Measurements from ENCODE around the gene SSBP4. TPM values are rescaled to one million over a fixed set of nuclear protein-coding genes. Genes with fewer than 3 reads are reported as not detected.

SSBP4 gene
- total RNA-seq, 1 donor from 2014 or later: 135 TPM

DNA sequence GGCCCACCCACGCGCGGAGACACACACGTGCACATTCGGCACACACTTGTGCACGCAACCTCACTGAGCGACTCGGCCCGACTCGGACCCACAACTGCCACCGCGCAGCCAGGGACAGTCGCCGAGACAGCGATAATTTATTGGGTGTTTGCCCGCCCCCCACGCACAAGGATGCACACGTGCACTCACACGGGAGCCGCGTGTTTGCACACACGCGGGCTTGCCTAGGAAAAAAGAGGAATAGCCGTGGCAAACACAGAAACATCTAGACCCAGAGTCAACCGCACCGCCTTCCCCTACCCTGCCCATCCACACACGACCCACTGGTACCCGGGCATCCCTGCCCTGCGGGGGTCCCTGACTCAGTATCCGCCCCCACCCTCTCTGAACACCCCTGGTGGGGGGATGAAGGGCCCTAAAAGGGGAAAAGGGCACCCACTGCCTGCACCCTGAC, 1.1 kb upstream of the SSBP4 start:
- Mint-ChIP-seq H3K27me3 (ENCODE audit: insufficient read depth) (peaks cover 5% of the 10 kb centered on the region), H3K9me3 (no peaks in the 10 kb centered on the region), H3K4me1 (ENCODE audit: low read depth) (peaks cover 74% of the 10 kb centered on the region), H3K27ac (peak overlapping the region; percentile 82), H3K4me3 (peak overlapping the region; percentile 82), H3K36me3 (ENCODE audit: low read depth) (peaks cover 4% of the 10 kb centered on the region)
- DNase-seq (ENCODE audit: low spot score): no peak
- intact Hi-C loops (cut with micrococcal nuclease): loop anchor here (2.0 to 5.0 kb wide), 5 partner anchors 126 to 501 kb away; partner anchors contain the start of genes COPE, DDX49 and MPV17L2

DNA sequence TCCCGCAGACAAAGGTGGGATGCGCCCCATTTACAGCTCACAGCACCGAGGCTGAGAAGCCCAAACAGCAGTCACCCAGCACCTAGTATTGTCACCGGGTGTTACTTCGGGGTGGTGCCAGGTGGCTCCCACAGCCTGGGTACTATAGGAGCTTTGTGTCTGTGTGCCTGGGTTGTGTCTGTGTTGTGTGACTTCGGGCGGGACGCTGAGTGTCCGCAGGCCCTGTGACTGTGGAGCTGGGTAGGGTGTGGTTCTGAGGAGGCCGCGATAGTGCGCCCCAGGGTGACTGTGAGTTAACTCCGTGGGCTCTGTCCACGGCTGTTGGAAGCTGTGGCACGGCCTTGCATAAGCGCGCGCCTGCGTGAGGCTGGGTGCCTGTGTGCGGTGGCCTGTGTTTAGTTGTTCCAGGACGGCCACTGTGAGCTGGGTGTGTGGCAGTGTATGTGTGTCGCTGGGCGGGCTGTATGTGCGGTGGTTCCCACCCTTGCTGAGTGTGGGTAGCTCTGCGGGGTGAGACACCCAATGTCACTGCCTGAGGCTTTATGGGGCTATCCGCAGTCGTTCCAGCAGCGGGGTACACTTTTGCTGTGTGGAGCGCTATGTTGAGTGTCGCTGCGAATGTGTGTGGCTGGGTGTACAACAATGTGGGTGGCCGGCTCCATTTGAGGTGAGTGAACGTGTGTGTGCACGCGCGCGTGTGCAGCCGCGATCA, 559 bp upstream of the SSBP4 start:
- intact Hi-C loops (cut with micrococcal nuclease): loop anchor here (2.0 to 5.0 kb wide), 5 partner anchors 126 to 500 kb away; partner anchors contain the start of genes COPE, DDX49 and MPV17L2
- peaks cover 4% of the 10 kb centered on the region for H3K36me3 Mint-ChIP-seq (ENCODE audit: low read depth)
- peaks cover 76% of the 10 kb centered on the region for H3K4me1 Mint-ChIP-seq (ENCODE audit: low read depth)
- H3K27ac Mint-ChIP-seq: peak overlapping the region; percentile 82
- H3K9me3 Mint-ChIP-seq: no peaks in the 10 kb centered on the region
- peak overlapping the region; percentile 82 for H3K4me3 Mint-ChIP-seq
- DNase-seq (ENCODE audit: low spot score): no peak
- peaks cover 5% of the 10 kb centered on the region for H3K27me3 Mint-ChIP-seq (ENCODE audit: insufficient read depth)

- no peak for DNase-seq (ENCODE audit: low spot score)
- Mint-ChIP-seq H3K4me1 (ENCODE audit: low read depth) (peaks cover 73% of the 10 kb centered on the region), H3K27ac (peak overlapping the region; percentile 75), H3K36me3 (ENCODE audit: low read depth) (peaks cover 4% of the 10 kb centered on the region), H3K27me3 (ENCODE audit: insufficient read depth) (peaks cover 5% of the 10 kb centered on the region), H3K4me3 (peak overlapping the region; percentile 89), H3K9me3 (no peaks in the 10 kb centered on the region)
- intact Hi-C loops (cut with micrococcal nuclease): loop anchor here (2.0 to 5.0 kb wide), 5 partner anchors 128 to 499 kb away; partner anchors contain the start of genes COPE, DDX49 and MPV17L2
Observed at GRCh38 chr19:18419699-18420460, 682 bp downstream of the SSBP4 start.

DNA sequence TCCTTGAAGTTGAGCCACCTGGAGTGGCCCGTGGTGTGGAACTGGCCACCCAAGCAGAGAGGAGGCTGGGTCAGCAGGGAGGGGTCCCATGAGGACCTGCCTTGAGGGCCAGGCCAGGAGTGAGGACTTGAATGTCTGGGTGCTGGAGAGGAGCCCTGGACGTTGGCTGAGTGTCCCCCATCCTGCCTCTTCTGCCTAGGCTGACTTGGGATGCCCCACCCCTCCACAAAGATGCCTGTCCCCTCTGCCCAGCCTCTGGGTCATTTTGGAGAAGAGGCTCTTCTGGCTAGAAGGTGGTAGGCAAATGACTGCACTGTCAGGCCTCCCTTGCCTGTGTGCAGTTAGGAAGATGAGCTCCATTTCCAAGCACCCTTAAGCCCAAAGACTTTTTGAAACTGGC, 1.7 kb downstream of the SSBP4 start:
- peaks cover 5% of the 10 kb centered on the region for H3K27me3 Mint-ChIP-seq (ENCODE audit: insufficient read depth)
- no peaks in the 10 kb centered on the region for H3K9me3 Mint-ChIP-seq
- H3K27ac Mint-ChIP-seq: peak overlapping the region; percentile 88
- H3K4me1 Mint-ChIP-seq (ENCODE audit: low read depth): peaks cover 69% of the 10 kb centered on the region
- intact Hi-C loops (cut with micrococcal nuclease): loop anchor here (1.0 kb wide), 1 partner anchor 8 kb away; no protein-coding TSS in a partner anchor
- DNase-seq (ENCODE audit: low spot score): no peak
- peaks cover 3% of the 10 kb centered on the region for H3K36me3 Mint-ChIP-seq (ENCODE audit: low read depth)
- H3K4me3 Mint-ChIP-seq: peak overlapping the region; percentile 89

- Mint-ChIP-seq H3K9me3 (no peaks in the 10 kb centered on the region), H3K27ac (peak overlapping the region; percentile 88), H3K4me1 (ENCODE audit: low read depth) (peaks cover 65% of the 10 kb centered on the region), H3K4me3 (peak overlapping the region; percentile 89), H3K36me3 (ENCODE audit: low read depth) (peaks cover 3% of the 10 kb centered on the region), H3K27me3 (ENCODE audit: insufficient read depth) (peaks cover 5% of the 10 kb centered on the region)
- DNase-seq (ENCODE audit: low spot score): no peak
- intact Hi-C loops (cut with micrococcal nuclease): loop anchor here (1.0 kb wide), 1 partner anchor 8 kb away; no protein-coding TSS in a partner anchor
Observed at GRCh38 chr19:18421371-18421959, 2.3 kb downstream of the SSBP4 start.

DNA sequence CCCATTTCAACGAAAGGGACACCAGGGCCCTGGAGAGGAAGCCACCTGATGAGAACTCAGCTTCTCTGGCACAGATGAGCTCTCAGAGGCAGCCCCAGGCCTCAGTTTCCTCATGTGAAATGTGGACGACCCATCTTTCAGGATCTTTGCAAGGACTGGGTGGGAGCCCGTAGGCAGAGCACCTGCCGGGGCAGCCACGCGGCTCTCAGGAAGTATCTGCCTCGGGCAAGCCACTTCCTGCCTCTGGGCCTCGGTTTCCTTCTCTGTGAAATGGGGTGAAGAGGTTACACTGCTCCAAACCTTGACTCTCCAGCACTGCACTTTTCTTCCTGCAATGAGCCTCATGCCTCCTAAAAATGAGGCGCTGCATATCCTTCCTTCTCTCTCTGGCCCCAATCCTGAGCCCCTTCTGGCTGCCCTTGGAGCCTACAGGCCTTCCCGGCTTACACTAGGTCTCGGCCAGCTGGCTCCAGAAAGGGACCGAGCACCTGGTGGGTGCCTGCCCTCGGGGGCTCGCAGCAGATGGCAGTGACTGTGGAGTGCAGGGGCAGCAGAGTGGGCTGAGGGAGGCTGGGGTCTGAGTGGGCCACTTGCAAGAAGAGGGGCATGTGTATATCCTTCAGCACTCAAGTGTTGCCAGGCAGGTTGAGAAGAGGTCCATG, 3.5 kb downstream of the SSBP4 start:
- peaks cover 56% of the 10 kb centered on the region for H3K4me1 Mint-ChIP-seq (ENCODE audit: low read depth)

GRCh38 chr19:18423258-18424020, 4.2 kb downstream of the SSBP4 start:
- peaks cover 49% of the 10 kb centered on the region for H3K4me1 Mint-ChIP-seq (ENCODE audit: low read depth)
- DNase-seq (ENCODE audit: low spot score): no peak
- intact Hi-C loops (cut with micrococcal nuclease): no loop called here

More for the DNA sequence above, 3.5 kb downstream of the SSBP4 start:
- DNase-seq (ENCODE audit: low spot score): no peak
- H3K9me3 Mint-ChIP-seq: no peaks in the 10 kb centered on the region
- peak overlapping the region; percentile 88 for H3K27ac Mint-ChIP-seq
- H3K36me3 Mint-ChIP-seq (ENCODE audit: low read depth): peaks cover 3% of the 10 kb centered on the region
- H3K4me3 Mint-ChIP-seq: peak overlapping the region; percentile 89
- H3K27me3 Mint-ChIP-seq (ENCODE audit: insufficient read depth): peaks cover 1% of the 10 kb centered on the region
- intact Hi-C loops (cut with micrococcal nuclease): no loop called here

GRCh38 chr19:18424122-18424889, 5.1 kb downstream of the SSBP4 start:
- H3K36me3 Mint-ChIP-seq (ENCODE audit: low read depth): peaks cover 3% of the 10 kb centered on the region
- DNase-seq (ENCODE audit: low spot score): no peak
- H3K27ac Mint-ChIP-seq: no peak overlapping the region
- H3K4me3 Mint-ChIP-seq: no peak overlapping the region
- H3K4me1 Mint-ChIP-seq (ENCODE audit: low read depth): peaks cover 44% of the 10 kb centered on the region
- intact Hi-C loops (cut with micrococcal nuclease): no loop called here
- H3K27me3 Mint-ChIP-seq (ENCODE audit: insufficient read depth): no peaks in the 10 kb centered on the region
- no peaks in the 10 kb centered on the region for H3K9me3 Mint-ChIP-seq

More at GRCh38 chr19:18423258-18424020, 4.2 kb downstream of the SSBP4 start:
- peaks cover 3% of the 10 kb centered on the region for H3K36me3 Mint-ChIP-seq (ENCODE audit: low read depth)
- peak overlapping the region; percentile 88 for H3K27ac Mint-ChIP-seq
- H3K4me3 Mint-ChIP-seq: peak overlapping the region; percentile 25
- H3K27me3 Mint-ChIP-seq (ENCODE audit: insufficient read depth): peaks cover 1% of the 10 kb centered on the region
- H3K9me3 Mint-ChIP-seq: no peaks in the 10 kb centered on the region

DNA sequence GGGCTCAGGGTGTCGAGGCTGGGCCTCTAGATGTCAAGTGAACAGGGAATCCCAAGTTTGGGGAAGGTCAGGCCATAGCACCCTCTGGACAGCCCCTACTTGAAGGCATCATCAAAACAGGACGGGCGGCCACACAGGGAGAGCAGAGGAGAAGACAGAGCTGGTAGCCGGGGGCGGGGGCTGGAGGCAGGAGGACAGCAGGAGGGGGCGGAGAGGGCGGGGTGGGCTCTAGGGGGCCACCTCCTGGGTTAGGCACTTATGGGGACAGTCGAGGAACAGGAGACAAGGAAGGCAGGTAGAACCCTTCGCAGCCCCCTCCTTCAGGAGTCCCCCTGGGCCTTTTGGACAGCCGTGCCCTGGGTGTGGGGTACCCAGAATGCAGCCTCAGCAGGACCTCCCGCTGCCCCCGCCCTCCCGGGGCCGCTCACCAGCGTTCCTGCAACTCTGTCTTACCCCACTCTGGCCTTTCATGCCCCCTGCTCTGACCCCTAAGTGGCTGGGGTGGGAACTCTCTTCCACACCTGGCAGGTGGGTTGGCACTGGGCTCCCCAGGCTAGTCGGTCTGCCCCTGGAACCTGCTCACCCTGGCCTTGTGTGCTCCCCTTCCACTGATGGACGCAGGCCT, 5.8 kb downstream of the SSBP4 start:
- DNase-seq (ENCODE audit: low spot score): no peak
- Mint-ChIP-seq H3K9me3 (no peaks in the 10 kb centered on the region), H3K4me1 (ENCODE audit: low read depth) (peaks cover 44% of the 10 kb centered on the region), H3K36me3 (ENCODE audit: low read depth) (peaks cover 3% of the 10 kb centered on the region), H3K27me3 (ENCODE audit: insufficient read depth) (no peaks in the 10 kb centered on the region), H3K27ac (no peak overlapping the region), H3K4me3 (no peak overlapping the region)
- intact Hi-C loops (cut with micrococcal nuclease): no loop called here

DNA sequence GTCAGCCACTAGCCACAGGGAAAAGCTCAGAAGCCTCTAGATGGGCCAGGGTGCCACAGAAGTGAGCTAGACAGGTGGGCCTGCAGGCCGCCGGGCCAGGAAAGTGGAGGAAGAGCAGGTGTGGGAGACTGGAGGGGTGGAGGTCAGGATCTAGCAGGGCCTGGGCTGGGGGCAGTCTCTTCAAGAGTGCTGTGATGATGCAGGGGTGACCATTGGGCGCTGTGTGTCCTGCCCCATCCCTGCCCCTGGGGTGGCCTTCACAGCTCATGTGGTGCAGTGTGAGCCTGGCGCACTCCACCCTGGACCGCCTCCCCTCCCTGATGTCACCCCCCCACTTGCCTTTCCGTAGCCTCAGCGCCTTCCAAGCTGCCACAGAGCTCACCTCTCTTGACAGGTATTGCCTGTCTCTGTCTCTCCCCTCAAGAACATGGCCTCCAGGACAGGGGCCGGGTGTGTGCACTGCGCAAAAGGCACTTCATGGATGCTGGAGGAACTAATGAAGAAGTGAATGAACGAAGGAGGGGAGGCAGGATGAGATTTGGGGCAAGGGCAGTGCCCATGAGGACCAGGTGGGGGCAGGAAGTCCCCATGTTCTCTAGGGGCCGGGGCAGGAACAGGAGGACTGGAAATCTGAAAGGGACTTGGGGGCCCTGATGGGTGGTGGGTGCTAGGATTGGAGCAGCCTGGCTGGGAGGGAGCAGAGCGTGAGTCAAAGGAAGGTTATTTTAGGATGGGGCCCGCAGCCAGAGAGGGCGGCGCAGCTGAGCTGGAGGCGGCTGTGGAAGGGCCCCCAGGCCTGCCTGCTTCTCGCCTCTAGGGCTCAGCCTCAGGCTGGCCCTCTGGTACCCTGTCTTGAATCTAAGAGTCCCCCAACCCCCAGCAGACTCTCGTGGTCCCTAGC, 6.6 kb downstream of the SSBP4 start:
- Mint-ChIP-seq H3K36me3 (ENCODE audit: low read depth) (peaks cover 5% of the 10 kb centered on the region), H3K4me1 (ENCODE audit: low read depth) (peaks cover 37% of the 10 kb centered on the region), H3K4me3 (no peak overlapping the region), H3K27ac (peak overlapping the region; percentile 61), H3K27me3 (ENCODE audit: insufficient read depth) (no peaks in the 10 kb centered on the region), H3K9me3 (no peaks in the 10 kb centered on the region)
- no peak for DNase-seq (ENCODE audit: low spot score)
- intact Hi-C loops (cut with micrococcal nuclease): no loop called here

Data from activated T-helper 1 cell treated with anti-CD3 and anti-CD28 coated beads, Interleukin-12 subunit alpha, Interleukin-12 subunit beta, Interleukin-2, Interleukin-4 antibody, amounts not matched to agents 30 ng/mL and 10 ng/mL and 1 ng/mL, durations not matched to agents 14 hours and 24 hours and 36 hours (primary cell).